SK-N-SH (cell line): ENCODE data around the gene SDHAF3. TPM values are rescaled to one million over a fixed set of nuclear protein-coding genes. Genes with fewer than 3 reads are reported as not detected.

ENCODE experiments used
- CTCF ChIA-PET: fragments of 300-600, 350-600 bp; formaldehyde crosslinking; extraction: SDS; loops from one replicate; lab custom pipeline; 2021; lab: Yijun Ruan, JAX
- POLR2A ChIA-PET: fragments of 350-600 bp; sonication (Branson Sonifier 250); formaldehyde crosslinking; extraction: SDS; loops from one replicate; lab custom pipeline; 2020; ENCODE audit warnings: antibody characterized with exemption, inconsistent platforms; lab: Yijun Ruan, JAX
- DNase-seq: peaks from one replicate; pipeline ENCODE4 v3.0.0; 2012
- H2AFZ ChIP-seq: fragments of 200-600 bp; sonication (generic); 2 replicates; pipeline ENCODE4 v1.8.1; 2016; ENCODE audit warnings: antibody characterized with exemption, mild to moderate bottlenecking, low read depth
- H3F3A ChIP-seq: fragments of 200-600 bp; sonication (generic); replicated peaks from 2 replicates; pipeline ENCODE3; 2016; ENCODE audit warnings: antibody characterized with exemption, mild to moderate bottlenecking; ENCODE audit not compliant: insufficient read depth
- H3K27ac ChIP-seq, 2 experiments: fragments of 200-500 bp in 1 of 2; fragments of 200-600 bp in 1 of 2; sonication (Bioruptor generic) in 1 of 2; sonication (generic), shearing (Covaris generic) in 1 of 2; 2 replicates each; pipeline versions ENCODE4 v1.5.1 to v1.6.1; 2014 to 2016; ENCODE audit warnings: low read depth in 2 of 2, inconsistent platforms in 1 of 2, low read length in 1 of 2, mild to moderate bottlenecking in 1 of 2, mixed read lengths in 1 of 2
- H3K27me3 ChIP-seq: fragments of 200-600 bp; sonication (generic), shearing (Covaris generic); 2 replicates; pipeline ENCODE4 v1.6.1; 2016; ENCODE audit warnings: mixed run types; ENCODE audit not compliant: insufficient read depth
- H3K36me3 ChIP-seq, 2 experiments: fragments of 200-500 bp in 1 of 2; fragments of 200-600 bp in 1 of 2; sonication (Bioruptor generic) in 1 of 2; sonication (generic) in 1 of 2; replicated peaks in 1 of 2; 2 replicates each; pipeline versions ENCODE3 to v1.5.1; 2014 to 2016; ENCODE audit warnings: low read length in 1 of 2, mild to moderate bottlenecking in 1 of 2; ENCODE audit not compliant: insufficient read depth in 2 of 2, control insufficient read depth in 1 of 2
- H3K4me1 ChIP-seq, 2 experiments: fragments of 200-500 bp in 1 of 2; fragments of 200-600 bp in 1 of 2; sonication (Bioruptor generic) in 1 of 2; sonication (generic), shearing (Covaris generic) in 1 of 2; 2 replicates each; pipeline versions ENCODE4 v1.5.1 to v1.6.1; 2014 to 2016; ENCODE audit warnings: low read depth in 1 of 2, low read length in 1 of 2, mixed run types in 1 of 2; ENCODE audit not compliant: insufficient read depth in 2 of 2, control insufficient read depth in 1 of 2
- H3K4me2 ChIP-seq: fragments of 200-600 bp; sonication (generic), shearing (Covaris generic); 2 replicates; pipeline ENCODE4 v1.6.1; 2017; ENCODE audit warnings: mixed run types
- H3K4me3 ChIP-seq, 2 experiments: fragments of 200-500 bp in 1 of 2; fragments of 200-600 bp in 1 of 2; sonication (Bioruptor generic) in 1 of 2; sonication (generic), shearing (Covaris generic) in 1 of 2; 2 replicates each; pipeline versions ENCODE4 v1.5.1 to v1.8.1; 2014 to 2016; ENCODE audit warnings: low read depth in 2 of 2, inconsistent platforms in 1 of 2, low read length in 1 of 2, mild to moderate bottlenecking in 1 of 2, mixed read lengths in 1 of 2, moderate library complexity in 1 of 2
- H3K79me2 ChIP-seq: fragments of 200-600 bp; sonication (generic); 2 replicates; pipeline ENCODE4 v1.8.1; 2017; ENCODE audit warnings: mild to moderate bottlenecking; ENCODE audit not compliant: insufficient read depth
- H3K9ac ChIP-seq: fragments of 200-600 bp; sonication (generic); 2 replicates; pipeline ENCODE4 v1.6.1; 2017; ENCODE audit warnings: mixed run types
- H3K9me2 ChIP-seq: fragments of 200-600 bp; sonication (generic); 2 replicates; pipeline ENCODE4 v1.6.1; 2017; ENCODE audit warnings: mixed run types
- H3K9me3 ChIP-seq: fragments of 200-600 bp; sonication (generic); 2 replicates; pipeline ENCODE4 v1.6.1; 2017; ENCODE audit warnings: mixed run types, mild to moderate bottlenecking, moderate library complexity
- H4K20me1 ChIP-seq: fragments of 200-600 bp; sonication (generic); 2 replicates; pipeline ENCODE4 v1.6.1; 2017; ENCODE audit warnings: mild to moderate bottlenecking, mixed run types; ENCODE audit not compliant: insufficient read depth
- EP300 ChIP-seq, 2 experiments: IDR thresholded peaks; 2 replicates each; pipeline versions ENCODE4 v1.4.0 to v1.6.1; 2012; ENCODE audit warnings: borderline replicate concordance in 1 of 2, low read depth in 1 of 2, low read length in 1 of 2
- FOSL2 ChIP-seq: IDR thresholded peaks from 2 replicates; pipeline ENCODE4 v1.4.0; 2012; ENCODE audit warnings: low read depth, mild to moderate bottlenecking, moderate library complexity, borderline replicate concordance
- FOXM1 ChIP-seq: IDR thresholded peaks from 2 replicates; pipeline ENCODE4 v1.4.0; 2012; ENCODE audit warnings: low read depth, mild to moderate bottlenecking
- GATA2 ChIP-seq: sonication (generic); formaldehyde crosslinking; IDR thresholded peaks from 2 replicates; pipeline ENCODE4 v1.5.0; 2020; ENCODE audit warnings: mild to moderate bottlenecking, missing genetic modification reagents
- IRF3 ChIP-seq: fragments of 150-350 bp; IDR thresholded peaks from 2 replicates; pipeline ENCODE4 v1.6.1; 2016; ENCODE audit warnings: mild to moderate bottlenecking, low read depth, low read length
- JUND ChIP-seq: IDR thresholded peaks from 2 replicates; pipeline ENCODE4 v1.4.0; 2012
- MAX ChIP-seq: IDR thresholded peaks from 2 replicates; pipeline ENCODE4 v1.4.0; 2012; ENCODE audit warnings: low read depth
- MEF2A ChIP-seq: IDR thresholded peaks from 2 replicates; pipeline ENCODE4 v1.4.0; 2012; ENCODE audit warnings: low read depth, borderline replicate concordance
- MXI1 ChIP-seq: IDR thresholded peaks from 2 replicates; pipeline ENCODE4 v1.6.1; 2012; ENCODE audit warnings: mild to moderate bottlenecking, low read depth, low read length, improper control_type of control experiment
- PBX3 ChIP-seq: IDR thresholded peaks from 2 replicates; pipeline ENCODE4; 2012
- POLR2AphosphoS5 ChIP-seq: IDR thresholded peaks from 2 replicates; pipeline ENCODE4 v1.6.1; 2012; ENCODE audit warnings: low read depth, low read length
- RCOR1 ChIP-seq: fragments of 150-350 bp; IDR thresholded peaks from 2 replicates; pipeline ENCODE4 v1.6.1; 2017; ENCODE audit warnings: antibody characterized with exemption, low read length
- REST ChIP-seq: IDR thresholded peaks from 2 replicates; pipeline ENCODE4 v1.6.1; 2012; ENCODE audit warnings: mild to moderate bottlenecking, low read depth, low read length, moderate library complexity
- RFX5 ChIP-seq: IDR thresholded peaks from 2 replicates; pipeline ENCODE4 v1.6.1; 2012; ENCODE audit warnings: mild to moderate bottlenecking, improper control_type of control experiment, low read length
- TAF1 ChIP-seq: IDR thresholded peaks from 2 replicates; pipeline ENCODE4 v1.6.1; 2012; ENCODE audit warnings: low read depth, mild to moderate bottlenecking, low read length, moderate library complexity, borderline replicate concordance
- TCF12 ChIP-seq: IDR thresholded peaks from 2 replicates; pipeline ENCODE4 v1.4.0; 2012
- YY1 ChIP-seq: IDR thresholded peaks from 2 replicates; pipeline ENCODE4 v1.4.0; 2012; ENCODE audit warnings: low read depth, mild to moderate bottlenecking
- ZBTB33 ChIP-seq: IDR thresholded peaks from 2 replicates; pipeline ENCODE4 v1.4.0; 2012; ENCODE audit warnings: low read depth, borderline replicate concordance
- WGBS: methylation state at CpG from one replicate; pipeline ENCODE4 v1.1.6; 2017; ENCODE audit warnings: low lambda C conversion rate; 5-methylcytosine and 5-hydroxymethylcytosine counted together
- polyA plus RNA-seq, 3 experiments: library from polyadenylated mRNA; depleted of rRNA; stranded (reverse); fragments of >200 nt; gene quantifications; 2 replicates each; pipeline ENCODE4 v1.2.3, GENCODE V29; 2012

Gene SDHAF3
- polyA plus RNA-seq, 1 of the 3 experiments (the other 2 are of a cell fraction), result 17.0 TPM

- no peak overlapping the region for H3K4me2 ChIP-seq
- H3F3A ChIP-seq, result no peaks in the 10 kb centered on the region
- H4K20me1 ChIP-seq, result no peaks in the 10 kb centered on the region; the same call in 1 of the 2 replicates
- no peak overlapping the region for H3K9ac ChIP-seq
- DNase-seq, result no peak
- no peaks in the 10 kb centered on the region for H3K36me3 ChIP-seq
- peaks cover 4% of the 10 kb centered on the region; the same call in 1 of the 2 replicates for H3K27me3 ChIP-seq
- WGBS, result 0% methylated on average over 2 of the region's 2 CpGs
- H2AFZ ChIP-seq, result no peak overlapping the region
- CTCF ChIA-PET, result no interaction called here
- H3K27ac ChIP-seq, result no peak overlapping the region
- H3K4me1 ChIP-seq, result peaks cover 0 to 4% of the 10 kb centered on the region in 2 experiments; a peak in 1 of 4 replicates
- no peak overlapping the region for H3K4me3 ChIP-seq
- H3K9me2 ChIP-seq, result no peaks in the 10 kb centered on the region
- no peaks in the 10 kb centered on the region for H3K9me3 ChIP-seq
- no peaks in the 10 kb centered on the region for H3K79me2 ChIP-seq
- POLR2A ChIA-PET, result no interaction called here
- TF ChIP-seq YY1 (no peak), MEF2A (no peak), RCOR1 (no peak), MXI1 (no peak), TCF12 (no peak), IRF3 (no peak), JUND (no peak), REST (no peak), MAX (no peak), FOXM1 (no peak), POLR2AphosphoS5 (no peak), RFX5 (no peak), ZBTB33 (no peak), EP300 (IDR thresholded peaks at IDR 0.05; ENCODE audit: borderline replicate concordance in 1 of 2, low read depth in 1 of 2, low read length in 1 of 2) (no peak), PBX3 (no peak), GATA2 (CRISPR knock-in tag) (no peak), FOSL2 (no peak), TAF1 (no peak)
Observed at GRCh38 chr7:97218767-97219166, 101.3 kb downstream of the SDHAF3 start.
